AG04449 (cell line): ENCODE data around the gene ZCCHC4.

Source experiments
- CTCF ChIA-PET: fragments of 350-600 bp; formaldehyde crosslinking; extraction: SDS; loops from one replicate; lab custom pipeline; 2021; ENCODE audit warnings: antibody characterized with exemption; lab: Yijun Ruan, JAX
- POLR2A ChIA-PET: fragments of 400-600, 350-600 bp; formaldehyde crosslinking; extraction: SDS; loops from one replicate; lab custom pipeline; 2020; ENCODE audit warnings: antibody characterized with exemption, inconsistent platforms; lab: Yijun Ruan, JAX
- DNase-seq: peaks from one replicate; pipeline ENCODE4 v3.0.0-alpha.2; 2010; ENCODE audit warnings: low read depth, low spot score
- H3K4me3 ChIP-seq: 2 replicates; pipeline ENCODE4 v1.5.1; 2011; ENCODE audit warnings: low read depth, mild to moderate bottlenecking, control low read depth, low read length
- TF ChIP-seq, protein P1 (sequence below): IDR thresholded peaks from one replicate; pipeline ENCODE4 v1.5.1; 2011; ENCODE audit warnings: mild to moderate bottlenecking, moderate library complexity, low read length, control low read depth, inconsistent platforms; ENCODE audit not compliant: insufficient read depth; ENCODE audit errors: missing control alignments

Gene ZCCHC4

GRCh38 chr4:25410820-25411529 lies 98.4 kb downstream of the ZCCHC4 start:
- TF ChIP-seq, protein P1, sequence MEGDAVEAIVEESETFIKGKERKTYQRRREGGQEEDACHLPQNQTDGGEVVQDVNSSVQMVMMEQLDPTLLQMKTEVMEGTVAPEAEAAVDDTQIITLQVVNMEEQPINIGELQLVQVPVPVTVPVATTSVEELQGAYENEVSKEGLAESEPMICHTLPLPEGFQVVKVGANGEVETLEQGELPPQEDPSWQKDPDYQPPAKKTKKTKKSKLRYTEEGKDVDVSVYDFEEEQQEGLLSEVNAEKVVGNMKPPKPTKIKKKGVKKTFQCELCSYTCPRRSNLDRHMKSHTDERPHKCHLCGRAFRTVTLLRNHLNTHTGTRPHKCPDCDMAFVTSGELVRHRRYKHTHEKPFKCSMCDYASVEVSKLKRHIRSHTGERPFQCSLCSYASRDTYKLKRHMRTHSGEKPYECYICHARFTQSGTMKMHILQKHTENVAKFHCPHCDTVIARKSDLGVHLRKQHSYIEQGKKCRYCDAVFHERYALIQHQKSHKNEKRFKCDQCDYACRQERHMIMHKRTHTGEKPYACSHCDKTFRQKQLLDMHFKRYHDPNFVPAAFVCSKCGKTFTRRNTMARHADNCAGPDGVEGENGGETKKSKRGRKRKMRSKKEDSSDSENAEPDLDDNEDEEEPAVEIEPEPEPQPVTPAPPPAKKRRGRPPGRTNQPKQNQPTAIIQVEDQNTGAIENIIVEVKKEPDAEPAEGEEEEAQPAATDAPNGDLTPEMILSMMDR, result no peak
- DNase-seq, result no peak
- no peak overlapping the region for H3K4me3 ChIP-seq
- ChIA-PET POLR2A (no interaction called here), CTCF (no interaction called here)

GRCh38 chr4:25413261-25413660 lies 100.7 kb downstream of the ZCCHC4 start:
- POLR2A ChIA-PET, result no interaction called here
- CTCF ChIA-PET, result interaction anchor here (1.2 to 1.3 kb wide), 2 partner anchors 18 to 28 kb away, joined by 3 to 5 read pairs; no protein-coding TSS in a partner anchor
- no peak overlapping the region for H3K4me3 ChIP-seq
- TF ChIP-seq, protein P1, result no peak
- DNase-seq, result no peak

GRCh38 chr4:25417014-25417413 lies 104.4 kb downstream of the ZCCHC4 start:
- no peak for DNase-seq
- no peak overlapping the region for H3K4me3 ChIP-seq
- ChIA-PET POLR2A (no interaction called here), CTCF (interaction anchor here (5.2 kb wide), 1 partner anchor 23 kb away, joined by 37 read pairs; no protein-coding TSS in a partner anchor)
- TF ChIP-seq, protein P1, result no peak
